NOMO-1 treated with DMSO at 0.1 percent for 48 hours (cell line): ENCODE data around the gene PLPP3.
A peak's percentile ranks its signal among the peaks of the same experiment; 100 is the strongest.

Experiments
- DNase-seq: peaks from one replicate; lab custom pipeline; 2025; ENCODE audit not compliant: unreplicated experiment; lab: John Stamatoyannopoulos, UW

PLPP3 gene

DNA sequence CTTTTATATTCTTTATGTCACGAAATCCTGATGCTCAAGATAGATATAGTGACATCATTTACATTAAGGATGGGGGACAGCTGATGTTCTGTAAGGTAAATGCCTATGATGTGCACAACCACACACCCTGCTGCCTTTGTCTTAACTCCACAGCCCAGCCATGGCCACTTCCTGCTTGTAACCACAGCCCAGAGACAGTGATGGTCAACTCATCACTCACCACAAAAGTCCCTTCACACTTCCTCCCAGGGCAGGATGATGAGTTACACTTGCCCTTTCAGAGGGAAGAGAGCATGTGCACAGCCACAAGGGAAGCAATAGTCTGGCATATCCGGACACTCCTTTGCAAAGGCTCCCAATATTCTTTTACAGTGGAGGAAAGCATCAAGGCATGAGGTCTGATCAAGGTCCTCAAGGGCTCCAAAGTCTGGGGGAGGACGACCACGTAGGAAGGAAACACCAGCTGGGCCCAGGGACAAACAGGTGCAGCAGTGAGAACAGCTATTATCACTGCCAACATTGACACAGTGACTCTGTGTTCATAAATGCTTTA is 53.8 kb downstream of the PLPP3 start:
- peak; percentile 86 for DNase-seq

DNA sequence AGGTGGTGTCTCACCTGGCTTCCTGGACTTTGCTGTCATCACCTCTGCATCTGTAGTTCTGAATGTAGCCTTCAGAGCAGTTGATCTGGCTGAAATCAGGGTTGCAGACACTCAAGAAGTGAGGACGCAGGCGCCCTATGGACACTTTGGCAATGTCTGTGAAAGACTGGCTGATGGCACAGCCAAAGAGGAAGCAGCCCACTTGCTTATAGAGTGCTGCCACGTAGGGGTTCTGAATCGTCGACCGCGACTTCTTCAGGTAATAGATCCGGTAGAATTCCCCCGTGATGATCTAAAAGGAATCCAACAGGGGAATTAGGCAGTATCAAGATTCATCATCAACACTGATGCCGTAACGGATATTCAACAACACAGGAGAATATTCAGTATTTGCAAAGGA is 55.1 kb downstream of the PLPP3 start:
- no peak for DNase-seq

DNA sequence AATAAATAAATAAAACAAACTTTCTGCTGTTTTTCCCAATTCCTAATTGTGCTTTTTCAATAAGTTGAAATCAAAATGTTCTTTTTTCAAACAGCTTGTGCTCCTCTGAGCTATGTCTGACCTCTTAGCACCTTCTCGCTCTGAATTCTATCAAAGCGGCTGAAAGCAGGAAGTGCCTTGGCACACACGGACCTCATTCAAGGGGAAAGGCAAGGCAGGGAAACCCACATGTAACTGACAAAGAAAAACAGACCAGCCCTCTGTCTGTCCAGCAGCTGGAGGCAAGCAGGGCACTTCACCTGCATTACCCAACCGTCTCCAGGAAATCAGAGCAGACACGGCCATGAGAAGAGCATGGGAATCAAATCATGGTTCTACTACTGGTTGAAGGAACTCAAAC is 56.7 kb downstream of the PLPP3 start:
- DNase-seq, result peak; percentile 4

DNA sequence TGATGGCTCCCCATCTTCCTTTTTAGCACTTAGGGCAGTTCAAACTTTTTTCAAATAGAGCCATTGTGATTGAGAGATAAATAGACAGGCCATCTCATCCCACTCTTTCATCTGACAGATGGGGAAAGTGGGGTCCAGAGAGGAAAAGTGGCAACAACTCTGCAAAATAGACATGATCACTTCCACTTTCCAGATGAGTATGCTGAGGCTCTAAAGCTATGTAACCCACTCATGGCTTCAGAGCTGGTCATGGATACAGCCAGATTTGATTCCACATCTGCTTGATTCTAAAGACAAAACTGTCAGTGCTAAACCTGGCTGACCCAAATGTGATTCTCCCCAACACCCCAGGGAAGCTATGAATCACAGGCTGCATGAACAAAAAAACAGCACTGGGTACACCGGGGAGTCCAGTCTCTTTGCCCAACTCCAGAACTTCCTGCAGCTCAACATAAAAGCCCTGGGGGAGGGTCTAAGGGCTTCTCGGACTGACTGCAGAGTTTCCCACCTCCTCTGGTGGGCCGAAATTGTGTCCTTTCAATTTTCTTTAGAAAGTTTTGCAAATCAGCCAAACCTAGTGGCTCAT is 59.3 kb downstream of the PLPP3 start:
- DNase-seq, result no peak

DNA sequence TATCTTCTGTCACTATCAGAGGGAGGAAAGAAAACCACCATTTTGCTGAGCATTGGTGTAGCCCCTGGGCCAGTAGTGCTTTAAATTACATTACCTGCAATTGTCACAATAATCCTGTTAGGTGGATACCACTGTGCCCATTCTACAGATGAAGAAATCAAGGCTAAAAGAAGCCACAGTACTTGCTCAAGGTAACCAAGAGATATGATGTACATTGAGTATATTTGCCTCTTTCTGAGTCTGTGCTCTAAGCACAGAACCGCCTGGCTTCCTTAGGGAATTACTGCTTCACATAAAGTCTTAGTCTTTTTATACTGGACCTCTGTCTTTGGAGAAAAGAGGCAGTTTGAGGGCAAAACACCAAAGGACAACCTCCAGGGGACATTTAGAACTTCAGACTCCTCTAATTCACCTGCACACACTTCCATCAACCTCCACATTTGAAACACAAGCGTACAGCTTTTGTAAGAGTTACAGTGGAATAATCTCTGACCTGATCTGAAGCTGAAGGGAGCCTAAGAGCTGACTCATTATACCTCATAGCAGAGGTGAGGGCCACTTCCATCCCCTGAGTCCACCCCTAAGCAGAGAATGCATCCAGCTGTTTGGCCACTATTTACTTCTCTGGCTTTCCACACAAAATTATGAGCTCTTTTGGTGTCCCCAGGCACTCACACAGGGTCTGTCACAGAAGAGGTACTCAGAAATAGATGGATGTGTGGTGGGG is 61.8 kb downstream of the PLPP3 start:
- DNase-seq, result no peak

DNA sequence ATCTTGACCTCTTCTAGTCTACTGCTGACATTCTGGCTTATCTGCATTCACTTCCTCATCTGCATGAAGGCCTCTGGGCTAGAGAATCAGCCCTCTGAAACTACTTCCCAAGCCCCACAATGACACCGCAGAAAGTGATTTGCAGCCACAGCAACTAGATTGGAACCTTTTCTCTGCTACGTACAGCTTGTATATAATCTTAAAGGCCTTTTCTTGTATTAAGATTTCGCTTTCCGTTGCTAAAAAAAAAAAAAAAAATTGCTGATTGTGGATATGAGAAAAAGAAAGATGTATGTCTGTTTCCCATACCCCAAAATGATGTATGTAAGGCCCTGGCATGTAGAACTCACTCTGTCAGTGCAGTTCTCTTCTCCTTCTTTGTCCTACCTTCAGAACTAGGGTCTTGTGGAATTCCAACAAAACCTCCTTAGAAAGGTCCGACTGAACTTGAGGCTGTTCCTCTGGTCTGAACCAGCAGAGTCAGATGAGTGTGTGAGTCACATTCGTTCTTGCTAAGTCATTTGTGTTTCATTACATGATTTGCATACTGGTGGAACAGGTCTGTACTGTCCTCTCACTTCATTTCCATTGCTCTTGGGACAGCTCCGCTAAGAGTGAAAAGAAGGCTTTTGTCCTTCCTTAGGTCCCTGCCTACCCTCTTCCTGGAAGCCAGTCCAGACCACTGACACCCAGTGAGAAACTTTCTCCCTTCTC is 62.7 kb downstream of the PLPP3 start:
- peak; percentile 89 for DNase-seq

DNA sequence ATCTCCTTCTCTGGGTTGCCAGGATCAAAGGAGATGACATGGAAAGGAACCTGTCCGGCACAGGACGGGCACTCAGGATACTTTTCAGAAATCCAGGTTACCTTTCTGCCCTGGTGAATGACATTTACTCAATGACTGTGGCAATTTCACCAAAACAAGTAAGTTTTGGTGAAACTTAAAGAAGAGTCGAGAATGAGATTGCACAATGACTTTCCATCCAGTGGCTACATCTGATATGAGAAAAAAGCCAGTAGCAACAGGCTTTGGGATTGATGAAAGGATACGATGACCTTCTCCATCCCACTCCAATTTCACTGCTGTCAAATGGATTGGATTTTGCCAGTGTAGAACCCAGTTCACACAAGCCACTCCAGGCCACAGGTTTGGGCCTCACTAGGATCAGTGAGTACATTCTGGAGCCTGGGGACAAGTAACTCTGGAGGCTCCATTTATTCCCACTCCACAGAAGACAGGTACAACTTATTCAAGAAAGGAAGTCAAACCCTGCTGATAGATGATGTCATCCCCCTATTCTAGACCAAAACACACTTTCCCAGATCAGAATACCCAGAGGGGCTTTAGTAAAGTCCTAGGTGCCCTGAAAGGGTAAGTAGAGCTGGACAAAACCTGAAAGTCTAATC is 63.3 kb downstream of the PLPP3 start:
- no peak for DNase-seq

DNA sequence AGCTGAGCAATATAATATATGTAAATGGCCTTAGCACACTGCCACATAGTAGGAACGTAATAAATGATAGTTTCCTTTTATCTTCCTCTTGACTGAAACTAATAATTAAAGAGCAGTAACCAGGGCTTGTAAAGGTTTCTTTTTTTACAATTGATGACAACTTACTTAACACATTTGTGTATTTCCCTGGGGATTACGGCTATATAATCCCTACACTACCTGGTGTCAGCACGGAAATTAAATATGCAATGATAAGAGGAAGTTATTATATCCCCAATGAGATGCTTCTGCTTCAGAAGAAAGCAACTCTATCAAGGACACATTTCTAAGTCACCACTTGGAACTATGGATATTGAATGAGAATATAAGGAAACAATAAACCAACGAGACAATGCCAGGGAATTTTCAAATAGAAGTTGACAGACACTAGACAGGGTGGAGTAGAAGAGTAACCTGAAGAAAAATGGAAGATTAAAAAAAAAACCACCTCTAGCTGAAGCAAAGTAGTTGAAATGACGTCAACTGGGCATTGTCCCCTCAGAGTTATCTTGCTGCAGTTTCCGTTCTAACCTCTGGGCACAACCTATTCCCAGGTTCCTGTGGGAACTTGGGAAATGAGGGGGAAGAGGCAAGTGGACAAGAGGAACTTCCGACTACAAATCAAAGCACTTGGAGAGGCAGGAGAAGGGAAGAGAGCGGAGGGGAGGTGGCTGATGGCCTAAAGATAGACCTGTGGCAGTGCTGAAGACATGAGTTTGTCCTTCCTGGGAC is 66.5 kb downstream of the PLPP3 start:
- DNase-seq, result no peak

DNA sequence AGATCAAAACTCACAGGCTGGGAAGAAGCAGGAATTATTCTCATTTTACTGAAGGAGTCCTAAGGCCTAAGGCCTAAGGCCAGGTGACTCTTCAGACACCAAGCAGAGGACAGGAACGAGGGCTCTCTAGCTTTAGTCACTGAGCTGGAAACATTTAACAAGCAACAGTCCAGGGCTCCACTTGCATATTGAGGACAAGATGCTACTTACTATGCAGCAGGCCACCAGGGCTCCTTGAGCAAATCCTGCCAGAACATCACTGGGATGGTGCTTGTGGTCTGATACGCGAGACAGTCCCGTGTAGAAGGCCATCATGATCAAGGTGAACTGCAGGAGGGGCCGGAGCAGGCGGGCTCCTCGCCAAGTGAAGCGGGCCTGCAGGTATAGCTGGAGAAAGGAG is 67.6 kb downstream of the PLPP3 start:
- no peak for DNase-seq

DNA sequence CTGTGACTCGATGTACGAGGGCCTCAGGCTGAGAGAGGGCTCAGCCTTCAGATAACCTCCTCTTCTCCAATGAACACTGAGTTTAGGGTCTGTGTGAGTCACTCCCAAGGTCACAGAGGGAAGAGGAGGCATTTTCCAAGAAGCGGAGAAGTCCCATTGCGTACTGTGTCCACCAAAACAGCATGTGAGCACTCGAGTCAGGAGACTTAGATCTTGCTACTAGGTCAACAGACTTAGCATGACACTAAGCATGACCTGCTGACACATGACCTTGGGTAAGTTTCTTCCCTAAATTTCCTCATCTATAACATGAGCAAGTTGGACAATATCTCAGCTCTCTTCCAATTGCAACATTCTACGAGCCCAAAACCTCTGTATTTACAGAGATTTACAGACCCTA is 68.0 kb downstream of the PLPP3 start:
- no peak for DNase-seq

DNA sequence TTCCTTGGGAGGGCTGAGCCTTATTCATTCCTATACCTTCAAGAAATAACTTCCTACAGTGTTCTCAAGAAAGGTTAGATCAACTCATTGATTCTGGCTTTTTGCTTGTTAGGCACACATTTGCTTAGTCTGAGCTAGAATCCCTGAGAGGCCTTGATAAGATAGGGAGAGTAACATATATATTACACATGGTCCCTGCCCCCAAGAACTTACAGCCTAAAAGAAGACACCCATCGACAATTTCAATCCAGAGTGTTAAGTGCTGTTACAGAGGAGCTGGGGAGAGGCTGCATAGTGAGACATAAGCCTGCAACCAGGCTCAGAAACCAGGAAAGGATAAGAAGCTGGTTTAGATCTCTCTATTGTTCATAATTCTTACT is 68.7 kb downstream of the PLPP3 start:
- no peak for DNase-seq

DNA sequence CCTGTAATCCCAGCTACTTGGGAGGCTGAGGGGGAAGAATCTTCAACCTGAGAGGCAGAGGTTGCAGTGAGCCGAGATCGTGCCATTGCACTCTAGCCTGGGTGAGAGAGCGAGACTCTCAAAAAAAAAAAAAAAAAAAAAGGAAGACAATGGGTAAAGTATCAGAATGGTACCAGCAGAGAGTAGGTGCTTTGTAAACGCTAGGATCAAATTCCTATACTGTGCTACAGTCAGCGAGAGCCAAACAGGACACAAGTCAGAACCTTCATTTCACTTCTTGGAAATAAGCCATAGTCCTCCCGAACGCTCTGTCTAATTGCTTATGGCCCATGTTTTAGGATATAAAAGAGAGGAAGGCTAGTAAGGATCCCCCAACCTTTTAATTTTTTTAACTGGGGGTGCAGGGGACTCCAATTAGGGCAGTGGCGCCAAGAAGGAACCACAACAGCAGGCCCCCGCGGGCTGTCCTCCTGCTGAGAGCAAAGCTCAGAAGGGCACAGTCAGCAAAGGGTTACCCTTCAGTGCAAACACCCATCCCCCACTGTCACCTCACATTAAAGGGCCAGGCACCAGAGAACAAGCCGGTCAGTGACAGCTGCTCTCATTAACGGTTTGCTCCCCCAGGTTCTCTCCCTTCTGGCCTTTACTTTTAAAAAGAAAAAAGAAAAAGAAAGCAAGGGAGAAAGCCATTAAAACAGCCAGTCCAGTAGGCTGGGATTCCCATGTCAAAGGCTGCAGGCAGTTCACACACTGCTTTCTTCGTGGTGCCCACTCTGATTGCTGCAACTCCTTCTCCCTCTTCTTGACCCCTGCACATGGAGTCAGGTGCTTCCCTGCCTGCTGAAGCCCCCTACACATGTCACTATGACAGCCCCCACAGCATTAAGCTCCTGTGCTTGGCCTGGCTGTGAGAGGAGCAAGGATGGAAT is 69.4 kb downstream of the PLPP3 start:
- DNase-seq, result no peak

DNA sequence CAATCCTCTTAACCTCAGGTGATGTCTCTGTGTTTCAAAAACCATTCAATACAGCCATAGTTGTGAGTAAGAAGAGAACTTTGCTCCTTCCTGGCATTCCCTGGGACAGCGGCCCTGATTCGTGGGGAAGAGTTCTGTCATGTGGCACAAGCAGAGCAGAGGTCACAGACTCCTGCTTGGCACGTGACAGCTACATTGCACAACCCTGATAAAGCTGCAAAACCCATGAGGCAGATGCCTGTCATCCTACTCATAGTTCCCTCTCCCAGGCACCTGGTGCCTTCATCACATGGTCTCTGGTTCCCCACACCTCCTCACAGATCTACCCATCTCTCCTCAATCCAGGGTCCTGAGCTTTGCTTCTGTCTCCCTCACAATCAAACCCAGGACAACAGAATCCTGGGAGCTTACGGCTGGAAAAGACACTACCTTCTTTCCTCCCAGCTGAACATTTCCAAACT is 70.8 kb downstream of the PLPP3 start:
- DNase-seq, result no peak

DNA sequence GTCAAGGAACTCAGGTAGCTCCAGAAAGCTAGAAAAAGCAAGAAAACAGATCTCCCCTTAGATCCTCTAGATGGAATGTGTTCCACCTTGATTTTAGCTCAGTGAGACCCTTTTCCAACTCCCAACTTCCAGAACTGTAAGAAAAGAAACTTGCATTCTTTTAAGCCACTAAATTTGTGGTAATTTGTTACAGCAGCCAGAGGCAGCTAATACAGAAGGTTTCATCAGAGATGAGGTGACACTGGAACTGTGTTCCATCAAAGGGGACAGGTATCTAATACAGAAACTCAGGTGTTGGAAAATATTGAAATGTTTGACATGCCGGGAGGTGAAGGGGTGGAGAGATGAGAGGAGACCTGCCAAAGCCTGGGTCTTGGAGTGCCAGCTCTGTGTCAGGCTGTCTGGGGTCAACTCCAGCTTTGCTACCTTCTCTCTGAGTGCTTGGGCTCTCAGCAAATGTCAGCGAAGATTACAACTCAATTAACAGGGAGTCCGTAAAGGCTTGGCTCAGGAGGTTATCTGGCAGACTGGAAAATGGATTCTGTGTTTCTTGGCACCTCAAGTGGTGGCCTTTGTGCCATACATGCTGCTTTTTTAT is 71.3 kb downstream of the PLPP3 start:
- no peak for DNase-seq

DNA sequence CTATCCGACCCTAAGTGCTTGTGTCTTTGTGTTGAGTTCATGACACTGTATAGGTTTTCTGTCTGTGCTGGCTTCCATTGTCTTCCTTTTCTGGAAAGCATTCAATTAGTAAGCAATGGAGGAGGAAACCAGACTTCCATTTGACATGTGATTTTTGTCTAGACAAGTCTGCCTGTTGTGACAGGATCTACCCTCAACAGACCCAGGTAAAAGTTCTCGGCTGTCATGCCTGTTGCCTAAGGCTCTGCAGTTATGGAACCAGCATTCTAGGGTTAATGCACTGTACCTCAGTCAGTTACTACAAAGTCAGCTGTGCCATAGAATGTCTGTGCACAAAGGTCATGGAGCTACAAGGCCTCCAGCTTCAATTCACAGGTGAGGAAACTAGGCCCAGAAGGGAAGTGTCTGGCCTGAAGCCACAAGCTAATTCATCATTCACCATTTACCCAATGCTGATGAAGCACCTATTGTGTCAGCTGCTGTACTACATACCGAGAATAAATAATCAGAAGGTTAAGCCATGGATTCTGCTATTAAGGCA is 72.3 kb downstream of the PLPP3 start:
- peak; percentile 2 for DNase-seq

DNA sequence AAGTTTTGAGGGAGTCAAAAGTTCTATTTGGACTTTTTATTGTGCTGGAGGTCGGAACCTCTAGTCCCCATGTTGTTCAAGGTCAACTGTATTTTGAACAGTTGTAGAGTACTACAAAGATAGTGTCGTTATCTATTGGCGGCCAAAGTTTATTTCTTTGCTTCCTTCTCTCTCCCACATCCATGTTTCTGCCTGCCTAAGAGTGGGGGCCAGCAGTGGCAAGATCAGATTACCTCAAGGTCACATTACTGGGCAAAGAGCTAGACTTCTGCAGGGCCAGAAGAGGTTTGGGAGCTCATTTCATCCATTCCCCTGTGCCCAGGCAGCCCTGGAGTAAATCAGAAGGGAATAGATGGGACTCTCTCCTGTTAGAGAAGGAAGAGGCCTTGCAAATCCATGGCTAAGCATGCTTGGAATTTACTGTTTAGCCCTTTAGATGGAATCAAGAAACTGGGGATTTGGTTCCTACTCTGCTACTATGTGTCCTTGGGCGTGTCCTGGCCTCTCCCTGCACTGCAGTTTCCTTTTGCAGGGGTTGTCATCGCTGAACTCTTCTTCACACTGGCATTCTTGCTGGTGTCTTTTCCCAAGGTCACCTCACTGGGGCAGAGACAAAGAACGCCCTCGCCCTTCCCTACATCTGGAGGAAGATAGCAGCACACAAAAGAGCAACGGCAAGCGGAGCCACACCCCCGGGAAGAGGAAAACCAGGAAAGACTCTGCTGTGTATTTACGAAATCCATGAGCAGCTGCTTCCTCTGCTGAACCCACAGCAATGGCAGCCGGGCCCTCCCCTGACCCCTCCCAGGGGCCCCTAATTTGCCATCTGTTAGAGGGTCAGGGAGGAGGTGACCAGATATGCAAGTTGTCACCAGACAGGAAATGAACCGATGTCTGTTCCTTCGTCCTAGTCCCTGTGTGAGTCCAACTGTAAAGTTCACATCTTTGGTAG is 73.3 kb downstream of the PLPP3 start:
- DNase-seq, result peak; percentile 25

DNA sequence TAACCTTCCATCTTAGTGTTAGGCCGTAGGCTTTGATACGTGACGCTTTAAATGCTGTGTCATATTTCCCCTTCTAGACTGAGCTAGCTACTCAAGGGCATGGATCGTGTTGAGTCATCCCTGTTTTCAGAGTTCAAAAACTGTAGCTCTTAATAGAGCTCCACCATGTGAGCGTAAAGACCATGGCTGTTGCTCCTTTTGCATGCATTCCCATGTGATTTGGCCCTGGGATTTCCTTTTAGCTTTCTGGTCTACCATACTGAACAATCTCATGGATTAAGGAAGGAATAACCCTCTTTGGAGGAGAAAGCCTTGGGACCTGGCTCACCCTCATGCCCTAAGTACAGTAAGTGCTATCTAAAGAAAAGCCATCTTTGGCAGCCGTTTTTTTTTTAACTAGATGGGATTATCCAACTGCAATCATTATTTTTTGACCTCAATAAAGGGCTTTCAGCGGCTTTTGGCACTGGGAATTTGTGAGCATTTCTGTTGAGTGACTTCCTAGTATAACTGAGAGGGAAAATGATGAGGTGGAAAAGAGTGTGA is 76.6 kb downstream of the PLPP3 start:
- peak; percentile 79 for DNase-seq

DNA sequence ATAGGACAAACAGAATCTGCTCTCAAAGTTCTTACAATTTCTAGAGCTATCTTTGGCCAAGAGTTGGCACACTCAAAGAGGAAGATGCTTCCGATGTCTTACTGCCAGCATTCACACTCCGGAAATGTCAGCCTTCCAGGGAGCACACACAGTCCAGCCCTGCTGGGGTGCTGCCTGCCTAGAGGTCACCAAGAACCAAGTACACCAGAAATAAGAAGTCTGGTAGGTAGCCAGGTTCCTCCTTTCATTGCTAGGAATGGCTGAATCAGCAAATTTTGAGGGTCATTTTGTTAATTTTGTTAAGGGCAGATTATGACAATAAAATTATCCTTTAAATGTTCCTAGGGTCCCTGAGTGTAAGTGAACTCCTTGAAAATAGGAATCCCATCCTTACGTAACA is 77.5 kb downstream of the PLPP3 start:
- no peak for DNase-seq
